ENCODE measurements around the gene JUP. TPM values are rescaled to one million over a fixed set of nuclear protein-coding genes. Genes with fewer than 3 reads are reported as not detected.
A peak's percentile ranks its signal among the peaks of the same experiment; 100 is the strongest.

Gene JUP
- total and polyA plus RNA-seq, 2 of the 13 experiments (the other 11 are each of a cell fraction or from before 2014, with no cell fraction given), result 12.1 to 20.6 TPM

DNA sequence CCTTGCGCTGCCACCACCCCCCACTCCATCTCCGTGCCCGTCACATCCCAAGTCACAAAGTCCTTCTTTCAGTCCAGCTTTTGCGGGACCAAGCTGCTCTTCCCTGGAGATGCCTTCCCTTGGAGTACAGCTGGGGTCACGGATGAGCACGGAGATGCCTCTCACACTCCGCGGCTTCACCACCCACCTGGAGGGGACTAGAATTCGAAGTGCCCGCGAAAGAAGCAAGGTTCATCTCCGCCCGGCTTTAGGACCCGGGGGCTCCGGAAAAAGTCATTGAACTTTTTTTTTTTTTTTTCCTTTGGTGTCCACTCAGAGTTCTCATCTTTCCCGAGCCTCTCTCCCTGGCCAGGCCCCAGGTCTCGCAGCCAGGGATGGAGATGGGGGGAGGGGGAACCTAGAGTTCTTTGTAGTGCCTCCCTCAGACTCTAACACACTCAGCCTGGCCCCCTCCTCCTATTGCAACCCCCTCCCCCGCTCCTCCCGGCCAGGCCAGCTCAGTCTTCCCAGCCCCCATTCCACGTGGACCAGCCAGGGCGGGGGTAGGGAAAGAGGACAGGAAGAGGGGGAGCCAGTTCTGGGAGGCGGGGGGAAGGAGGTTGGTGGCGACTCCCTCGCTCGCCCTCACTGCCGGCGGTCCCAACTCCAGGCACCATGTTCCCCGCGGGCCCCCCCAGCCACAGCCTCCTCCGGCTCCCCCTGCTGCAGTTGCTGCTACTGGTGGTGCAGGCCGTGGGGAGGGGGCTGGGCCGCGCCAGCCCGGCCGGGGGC lies 26.1 kb upstream of the JUP start, which contains the start of gene FKBP10 (continued):
- no peak for TF ChIP-seq STAT5B (CRISPR knock-in tag; IDR thresholded peaks at IDR 0.05)
- TF ChIP-seq, protein P1, sequence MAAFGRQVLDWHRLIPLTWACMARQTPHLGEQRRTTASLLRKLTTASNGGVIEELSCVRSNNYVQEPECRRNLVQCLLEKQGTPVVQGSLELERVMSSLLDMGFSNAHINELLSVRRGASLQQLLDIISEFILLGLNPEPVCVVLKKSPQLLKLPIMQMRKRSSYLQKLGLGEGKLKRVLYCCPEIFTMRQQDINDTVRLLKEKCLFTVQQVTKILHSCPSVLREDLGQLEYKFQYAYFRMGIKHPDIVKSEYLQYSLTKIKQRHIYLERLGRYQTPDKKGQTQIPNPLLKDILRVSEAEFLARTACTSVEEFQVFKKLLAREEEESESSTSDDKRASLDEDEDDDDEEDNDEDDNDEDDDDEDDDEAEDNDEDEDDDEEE (CRISPR knock-in tag; IDR thresholded peaks at IDR 0.05), result no peak; the same call in 1 of the 2 replicates
- TF ChIP-seq, protein P2, sequence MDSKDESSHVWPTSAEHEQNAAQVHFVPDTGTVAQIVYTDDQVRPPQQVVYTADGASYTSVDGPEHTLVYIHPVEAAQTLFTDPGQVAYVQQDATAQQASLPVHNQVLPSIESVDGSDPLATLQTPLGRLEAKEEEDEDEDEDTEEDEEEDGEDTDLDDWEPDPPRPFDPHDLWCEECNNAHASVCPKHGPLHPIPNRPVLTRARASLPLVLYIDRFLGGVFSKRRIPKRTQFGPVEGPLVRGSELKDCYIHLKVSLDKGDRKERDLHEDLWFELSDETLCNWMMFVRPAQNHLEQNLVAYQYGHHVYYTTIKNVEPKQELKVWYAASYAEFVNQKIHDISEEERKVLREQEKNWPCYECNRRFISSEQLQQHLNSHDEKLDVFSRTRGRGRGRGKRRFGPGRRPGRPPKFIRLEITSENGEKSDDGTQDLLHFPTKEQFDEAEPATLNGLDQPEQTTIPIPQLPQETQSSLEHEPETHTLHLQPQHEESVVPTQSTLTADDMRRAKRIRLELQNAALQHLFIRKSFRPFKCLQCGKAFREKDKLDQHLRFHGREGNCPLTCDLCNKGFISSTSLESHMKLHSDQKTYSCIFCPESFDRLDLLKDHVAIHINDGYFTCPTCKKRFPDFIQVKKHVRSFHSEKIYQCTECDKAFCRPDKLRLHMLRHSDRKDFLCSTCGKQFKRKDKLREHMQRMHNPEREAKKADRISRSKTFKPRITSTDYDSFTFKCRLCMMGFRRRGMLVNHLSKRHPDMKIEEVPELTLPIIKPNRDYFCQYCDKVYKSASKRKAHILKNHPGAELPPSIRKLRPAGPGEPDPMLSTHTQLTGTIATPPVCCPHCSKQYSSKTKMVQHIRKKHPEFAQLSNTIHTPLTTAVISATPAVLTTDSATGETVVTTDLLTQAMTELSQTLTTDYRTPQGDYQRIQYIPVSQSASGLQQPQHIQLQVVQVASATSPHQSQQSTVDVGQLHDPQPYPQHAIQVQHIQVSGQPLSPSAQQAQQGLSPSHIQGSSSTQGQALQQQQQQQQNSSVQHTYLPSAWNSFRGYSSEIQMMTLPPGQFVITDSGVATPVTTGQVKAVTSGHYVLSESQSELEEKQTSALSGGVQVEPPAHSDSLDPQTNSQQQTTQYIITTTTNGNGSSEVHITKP (CRISPR knock-in tag; IDR thresholded peaks at IDR 0.05; ENCODE audit: low read depth), result peak; percentile 83
- no peak for TF ChIP-seq ZNF777 (CRISPR knock-in tag; IDR thresholded peaks at IDR 0.05)
- TF ChIP-seq HNRNPH1 (optimal IDR thresholded peaks at IDR 0.05; ENCODE audit: low read depth, low read length), result no peak
- no peak for TF ChIP-seq ARHGAP35 (CRISPR knock-in tag; IDR thresholded peaks at IDR 0.05; ENCODE audit: borderline replicate concordance)
- no peak for TF ChIP-seq ZBTB40 (IDR thresholded peaks at IDR 0.05)
- no peak; the same call in 1 of the 2 replicates for TF ChIP-seq ZBTB40 (CRISPR knock-in tag; IDR thresholded peaks at IDR 0.05)
- TF ChIP-seq ZNF121 (CRISPR knock-in tag; IDR thresholded peaks at IDR 0.05), result 0 out of 2 replicates have a peak, but pooled peaks have one; percentile 11
- peak; percentile 42; the same call in 1 of the 2 replicates for TF ChIP-seq SIX1 (CRISPR knock-in tag; IDR thresholded peaks at IDR 0.05; ENCODE audit: borderline replicate concordance)
- TF ChIP-seq FOXA3 (CRISPR knock-in tag; IDR thresholded peaks at IDR 0.05), result no peak
- TF ChIP-seq FUBP1 (CRISPR knock-in tag; IDR thresholded peaks at IDR 0.05; ENCODE audit: borderline replicate concordance), result no peak
- TF ChIP-seq SUZ12 (IDR thresholded peaks at IDR 0.05; ENCODE audit: low read depth, low read length), result no peak
